NCI-H2081 (cell line): ENCODE results near the gene POLR2L.

Experiments
- DNase-seq, 2 experiments: peaks; one replicate each; lab custom pipeline; 2025; lab: John Stamatoyannopoulos, UW

POLR2L gene

GRCh38 chr11:810040-810567 is 32.2 kb downstream of the POLR2L start:
- no peak for DNase-seq

DNA sequence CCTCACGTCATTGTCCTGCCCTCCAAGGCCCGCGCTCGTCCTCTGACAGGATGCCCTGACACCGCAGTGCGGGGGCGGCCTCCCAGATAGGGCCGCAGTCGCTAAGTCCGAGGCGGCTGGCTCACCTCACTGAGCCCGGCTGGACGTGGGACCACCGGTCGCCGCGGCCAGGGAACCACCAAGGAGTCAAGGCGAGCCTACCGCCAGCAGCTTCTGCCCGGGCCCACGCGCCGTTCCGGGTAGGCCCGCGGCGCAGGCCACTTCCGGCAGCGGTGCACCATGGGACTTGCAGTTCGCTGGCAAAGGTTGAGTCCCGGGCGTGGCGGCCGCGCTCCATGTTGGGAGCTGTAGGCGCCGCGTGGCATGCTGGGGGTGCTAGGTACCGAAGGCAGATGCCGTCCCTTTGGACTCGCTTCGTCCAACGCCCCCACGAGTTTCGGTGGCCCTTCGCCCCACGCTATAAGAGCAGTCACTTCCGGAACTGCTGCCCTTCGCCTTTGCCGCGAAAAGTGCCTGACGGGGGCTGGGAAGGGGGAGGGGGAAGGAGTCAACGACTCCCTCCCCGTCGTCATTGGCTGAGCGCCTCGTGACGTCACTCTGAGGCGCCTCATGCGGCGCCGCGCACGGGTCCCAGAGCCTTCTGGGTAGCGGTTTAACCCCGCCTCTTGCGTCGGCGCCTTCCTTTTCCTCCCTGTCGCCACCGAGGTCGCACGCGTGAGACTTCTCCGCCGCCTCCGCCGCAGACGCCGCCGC is 32.9 kb downstream of the POLR2L start, which contains the start of gene RPLP2:
TSS of gene RPLP2 (plus strand) at position 681 of the 753 bp plus-strand sequence. CDS start 268 bp downstream, outside the sequence.
- peak; percentile 95 to 98 for DNase-seq

DNA sequence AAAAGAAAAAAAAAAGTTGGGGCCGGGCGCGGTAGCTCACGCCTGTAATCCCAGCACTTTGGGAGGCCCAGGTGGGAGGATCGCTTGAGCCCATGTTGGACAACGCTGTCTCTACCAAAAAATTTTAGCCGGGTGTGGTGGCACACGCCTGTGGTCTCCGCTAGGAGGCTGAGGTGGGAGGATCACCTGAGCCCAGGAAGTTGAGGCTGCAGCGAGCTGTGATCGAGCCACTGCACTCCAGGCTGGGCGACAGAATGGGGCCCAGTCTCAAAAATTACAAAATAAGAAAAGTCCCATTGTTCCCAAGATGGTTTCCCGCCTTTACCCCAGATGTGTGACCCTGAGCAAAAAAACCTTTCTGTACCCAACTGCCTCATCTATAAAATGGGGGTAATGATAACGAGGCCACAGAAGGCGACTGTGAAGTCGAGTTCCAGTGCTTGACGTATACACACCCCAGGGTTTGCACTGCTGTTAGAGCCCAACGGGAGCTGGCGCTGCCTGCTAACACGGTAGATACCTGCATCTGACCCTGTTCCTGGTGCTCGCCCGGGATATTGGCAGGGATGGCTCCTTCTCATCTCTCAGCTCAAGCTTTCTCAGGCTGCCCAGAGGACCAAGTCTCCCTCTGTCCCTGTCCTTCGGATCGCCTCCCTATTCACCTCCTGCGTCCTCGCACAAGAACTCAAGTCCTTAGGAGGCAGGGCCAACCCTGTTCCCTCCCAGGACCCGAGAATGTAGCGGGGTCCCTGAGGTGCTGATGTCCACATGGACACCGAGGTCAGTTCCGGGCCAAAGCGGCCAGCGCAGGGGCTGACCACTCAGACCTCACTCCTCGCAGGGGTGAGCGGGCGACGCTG is 33.7 kb downstream of the POLR2L start:
- DNase-seq, result peak in 1 of 2 experiments; percentile 37

DNA sequence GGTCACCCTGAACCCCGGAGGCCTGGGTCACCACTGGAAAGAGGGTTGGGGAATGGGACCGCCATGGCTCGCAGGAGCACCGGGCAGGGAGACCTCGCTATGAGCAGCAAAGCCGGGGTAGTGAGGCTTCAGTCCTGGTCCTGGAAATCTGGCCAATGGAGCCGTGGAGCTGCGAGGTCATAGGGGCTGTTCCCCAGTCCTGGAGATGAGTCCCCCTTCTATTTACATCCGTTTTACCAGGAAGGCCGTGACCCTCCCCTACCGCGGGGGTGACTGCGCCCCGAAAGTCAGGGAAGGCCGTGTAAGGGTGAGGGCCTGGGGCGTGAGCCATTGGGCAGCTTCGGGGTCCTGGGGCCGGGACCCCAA is 37.7 kb downstream of the POLR2L start:
- no peak for DNase-seq

GRCh38 chr11:803770-804598 is 38.3 kb downstream of the POLR2L start:
- DNase-seq, result peak; percentile 27 to 62

GRCh38 chr11:803467-803742 is 38.9 kb downstream of the POLR2L start:
- DNase-seq, result no peak

DNA sequence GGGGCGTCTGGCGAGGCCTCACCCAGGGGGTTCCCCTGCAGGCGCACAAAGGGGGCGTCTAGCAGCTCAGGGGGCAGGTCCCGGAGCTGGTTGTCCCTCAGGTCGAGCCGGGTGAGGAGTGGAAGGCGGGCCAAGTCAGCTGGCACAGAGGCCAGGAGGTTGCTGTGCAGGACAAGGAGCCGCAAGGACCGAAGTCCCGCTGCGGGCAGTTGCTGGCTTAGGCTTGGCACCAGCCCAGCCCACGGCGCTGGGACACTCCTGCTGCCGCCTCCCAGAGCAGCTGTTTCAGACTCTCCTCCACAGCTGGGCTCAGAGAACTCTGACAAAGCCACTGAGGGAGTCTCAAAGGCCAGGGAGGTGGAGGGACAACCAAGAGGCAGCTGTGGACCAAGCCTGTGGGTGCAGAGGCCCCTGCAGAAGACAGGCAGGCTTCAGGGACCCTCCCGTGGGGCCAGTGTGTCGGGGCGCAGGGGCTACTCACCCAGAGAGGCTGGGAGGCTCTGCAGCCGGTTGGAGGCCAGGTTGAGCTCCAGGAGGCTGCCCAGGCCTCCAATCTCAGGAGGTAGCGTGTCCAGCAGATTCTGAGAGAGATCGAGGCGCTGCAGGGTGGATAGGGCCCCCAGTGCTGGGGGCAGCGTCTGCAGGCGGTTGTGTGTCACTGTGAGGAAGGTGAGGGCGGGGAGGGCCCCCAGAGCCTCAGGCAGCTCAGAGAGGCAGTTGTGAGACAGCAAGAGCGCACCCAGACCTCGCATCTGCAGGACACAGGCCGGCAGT is 39.4 kb downstream of the POLR2L start:
- DNase-seq, result no peak

DNA sequence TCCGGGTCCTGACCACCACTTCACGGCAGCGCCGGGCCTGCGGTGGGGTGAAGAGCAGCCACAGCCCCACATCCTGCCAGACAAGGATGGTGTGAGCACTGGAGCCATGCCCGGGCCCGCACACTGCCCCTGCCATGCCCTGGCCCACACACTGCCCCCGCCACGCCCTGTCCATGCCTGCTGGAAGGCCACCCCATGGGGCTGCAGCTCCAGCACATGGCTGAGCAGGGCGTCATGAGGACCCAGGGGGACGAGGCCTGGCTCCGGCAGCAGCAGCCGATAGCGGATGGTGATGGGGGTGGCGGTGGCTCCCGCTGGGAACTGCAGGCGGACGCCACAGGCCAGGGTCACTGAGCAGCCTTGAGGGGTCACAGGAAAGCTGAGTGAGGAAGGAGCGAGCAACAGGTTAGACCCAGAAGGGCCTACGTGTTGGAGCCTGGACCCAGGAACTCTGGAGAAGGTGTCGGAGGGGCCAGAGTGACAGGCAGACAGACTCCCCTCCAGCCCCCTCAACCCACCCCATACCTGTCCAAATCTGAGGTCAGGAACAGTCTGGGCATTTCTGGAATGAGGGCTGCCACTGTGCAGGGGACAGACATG is 40.2 kb downstream of the POLR2L start:
- DNase-seq, result no peak

DNA sequence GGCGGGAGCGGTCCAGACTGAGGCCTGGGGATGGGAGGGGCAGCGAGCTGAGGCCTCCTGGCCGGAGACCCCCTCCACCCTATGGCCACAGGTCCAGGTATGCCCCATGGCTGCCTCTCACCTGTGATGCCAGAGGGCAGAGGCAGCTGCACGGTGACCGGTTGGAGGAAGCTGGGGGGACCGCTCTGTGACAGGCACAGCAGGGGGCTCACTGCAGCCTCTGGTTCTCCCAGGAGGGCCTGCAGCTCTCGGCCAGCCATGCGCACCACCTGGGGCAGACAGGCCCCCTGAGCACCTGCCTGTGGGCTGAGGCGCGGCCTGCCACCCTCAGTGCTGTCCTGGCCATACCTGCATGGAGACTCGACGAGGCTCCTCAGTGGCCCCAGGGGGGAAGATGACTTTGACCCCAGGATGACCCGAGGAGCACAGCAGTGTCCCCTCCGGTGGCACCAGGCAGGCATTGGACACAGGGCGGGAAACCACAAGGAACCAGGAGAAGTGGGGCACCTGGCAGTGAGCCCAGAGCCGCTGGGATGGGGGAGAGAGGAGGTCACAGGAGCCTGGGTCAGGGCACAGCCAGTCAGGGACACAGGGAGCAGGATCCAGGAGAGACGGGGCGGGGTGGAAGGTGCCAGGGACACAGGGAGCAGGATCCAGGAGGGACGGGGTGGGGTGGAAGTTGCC is 41.1 kb downstream of the POLR2L start:
- no peak for DNase-seq

- DNase-seq, result no peak
Observed at GRCh38 chr11:800473-800872, 41.9 kb downstream of the POLR2L start.

DNA sequence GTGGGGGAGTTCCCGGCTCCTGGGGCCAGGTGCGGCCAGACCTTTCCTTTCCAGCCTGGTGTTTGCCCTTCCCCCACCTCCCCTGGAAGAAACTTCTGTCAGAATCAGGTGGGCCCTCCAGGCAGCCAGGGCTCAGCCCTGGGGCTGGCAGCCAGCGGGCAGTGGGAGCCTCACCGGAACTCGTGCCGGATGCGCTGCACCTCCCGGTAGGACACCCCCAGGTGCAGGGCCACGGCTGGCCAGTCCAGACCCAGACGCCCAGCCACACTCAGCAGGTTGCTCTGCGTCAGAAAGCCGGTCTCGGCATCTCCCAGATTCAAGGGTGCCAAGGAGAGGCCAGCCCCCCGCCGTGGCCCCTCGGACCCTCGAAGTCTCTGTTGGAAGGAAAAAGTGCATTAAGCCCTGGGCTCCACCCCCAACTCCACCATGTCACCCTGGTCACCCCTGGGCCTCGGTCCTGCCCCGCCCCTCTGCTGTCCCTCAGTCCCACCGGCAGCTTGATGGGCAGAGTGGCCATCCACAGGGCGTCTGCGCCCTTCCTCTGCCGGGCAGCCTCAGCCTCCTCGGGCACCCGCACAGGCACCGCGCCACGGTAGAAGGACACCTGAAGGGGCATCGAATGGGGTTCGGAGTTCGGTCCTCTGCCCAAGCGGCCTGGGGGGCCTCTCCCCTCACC is 42.5 kb downstream of the POLR2L start:
- no peak for DNase-seq

GRCh38 chr11:798093-798713 is 44.1 kb downstream of the POLR2L start, which contains the start of gene SLC25A22:
Gene SLC25A22 (minus strand): TSS chr11:798281. CDS start chr11:795006, 3,275 bp downstream.
- peak; percentile 69 to 73 for DNase-seq

GRCh38 chr11:797296-798092 is 44.8 kb downstream of the POLR2L start:
- peak; percentile 90 to 91 for DNase-seq

DNA sequence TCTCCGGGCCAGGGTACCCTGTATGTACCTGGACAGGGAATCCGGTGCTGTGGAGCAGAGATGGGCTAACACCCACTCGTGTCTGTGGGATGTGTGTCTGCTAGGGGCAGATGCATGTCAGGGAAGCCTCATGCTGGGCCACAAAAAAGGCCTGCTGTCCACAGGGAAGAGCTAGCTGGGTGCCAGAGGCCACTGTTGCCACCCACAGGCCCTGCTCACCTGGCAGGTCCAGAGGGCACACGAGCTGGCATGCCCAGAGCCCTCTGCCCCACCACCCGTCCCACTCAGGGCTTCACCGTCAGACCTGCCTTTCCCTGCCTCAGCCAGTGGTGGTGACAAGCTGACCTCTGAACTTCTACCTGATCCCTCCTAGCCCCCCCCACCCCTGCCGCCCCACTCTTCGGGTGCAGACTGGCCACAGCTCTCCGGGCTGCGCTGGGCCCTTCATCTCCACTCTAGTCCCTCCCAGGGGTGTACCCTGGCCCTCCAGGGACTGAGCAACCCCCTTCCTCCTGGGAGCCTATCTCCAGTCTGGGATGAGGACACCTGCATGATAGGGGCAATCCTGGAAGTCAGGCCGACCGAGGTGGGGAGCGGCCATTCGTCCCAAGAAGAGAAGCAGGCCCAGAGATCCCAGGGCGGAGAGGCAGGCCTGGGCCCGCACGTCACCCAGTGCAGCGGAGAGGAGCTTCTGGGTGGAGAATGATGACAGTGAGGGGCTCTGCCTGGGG is 45.6 kb downstream of the POLR2L start:
- no peak for DNase-seq

- DNase-seq, result peak in 1 of 2 experiments; percentile 19
Observed at GRCh38 chr11:795634-796564, 46.4 kb downstream of the POLR2L start.
